ENCODE measurements around the gene PDZD2.

GRCh38 chr5:32094691-32095090, 455.8 kb downstream of the PDZD2 start:
- TF ChIP-seq CTCF (IDR thresholded peaks at IDR 0.05; ENCODE audit: borderline replicate concordance, extremely low read depth, low read length, poor library complexity, severe bottlenecking) = no peak
- TF ChIP-seq EZH2 (IDR thresholded peaks at IDR 0.05; ENCODE audit: borderline replicate concordance, low read depth, low read length, severe bottlenecking) = no peak
